Measurements from ENCODE around the gene SLC26A9.

GRCh38 chr1:205930195-205930577 lies 13.1 kb downstream of the SLC26A9 start:
- TF ChIP-seq CTCF (IDR thresholded peaks at IDR 0.05) = no peak
- TF ChIP-seq POLR2A (IDR thresholded peaks at IDR 0.05) = no peak
